SK-N-SH treated with all-trans-retinoic acid at 6 μM for 48 hours (cell line): ENCODE data around the gene YY2.

Source experiments
- ARNTL ChIP-seq: fragments of 450-650 bp; formaldehyde crosslinking; IDR thresholded peaks from 2 replicates; pipeline ENCODE4 v1.5.0; 2020; ENCODE audit warnings: low read depth, mild to moderate bottlenecking, moderate library complexity, borderline replicate concordance
- BACH2 ChIP-seq: fragments of 250-450 bp; sonication (Bioruptor Pico); IDR thresholded peaks from 2 replicates; pipeline ENCODE4 v1.9.0; 2021; ENCODE audit warnings: mild to moderate bottlenecking, borderline replicate concordance
- ISL1 ChIP-seq: fragments of 250-450 bp; sonication (Bioruptor Pico); IDR thresholded peaks from 2 replicates; pipeline ENCODE4 v2.1.2; 2022; ENCODE audit warnings: mild to moderate bottlenecking, moderate library complexity
- PATZ1 ChIP-seq: fragments of 250-450 bp; sonication (Bioruptor Pico); IDR thresholded peaks from 2 replicates; pipeline ENCODE4 v1.8.0; 2020; ENCODE audit warnings: mild to moderate bottlenecking, moderate library complexity, borderline replicate concordance
- RARB ChIP-seq: fragments of 250-450 bp; sonication (Bioruptor Pico); IDR thresholded peaks from 2 replicates; pipeline ENCODE4 v1.8.0; 2021; ENCODE audit warnings: mild to moderate bottlenecking, moderate library complexity
- TSHZ2 ChIP-seq: fragments of 250-450 bp; sonication (Bioruptor Pico); IDR thresholded peaks from 2 replicates; pipeline ENCODE4 v1.5.0; 2020; ENCODE audit warnings: mild to moderate bottlenecking, moderate library complexity
- ZNF8 ChIP-seq: fragments of 450-650 bp; formaldehyde crosslinking; IDR thresholded peaks from 2 replicates; pipeline ENCODE4 v1.5.0; 2020; ENCODE audit warnings: mild to moderate bottlenecking, moderate library complexity

GRCh38 chrX:21838937-21839333 lies 16.9 kb upstream of the YY2 start:
- TF ChIP-seq ARNTL (no peak), PATZ1 (CRISPR knock-in tag) (no peak), BACH2 (CRISPR knock-in tag) (no peak), ISL1 (CRISPR knock-in tag) (no peak), RARB (no peak), ZNF8 (CRISPR knock-in tag) (no peak), TSHZ2 (no peak)
